CD4-positive, alpha-beta T cell treated with Interleukin-4 for 1 hour (primary cell): Measurements from ENCODE around the gene NEUROG3.
"Not testable (repeated sequence)": the region's sequence is repeated elsewhere in the genome, so short reads cannot be mapped to it uniquely, and the experiment has no call there.

Source experiments
- DNase-seq, 2 donors: peaks; one replicate each; pipeline ENCODE4 v3.0.0-alpha.2; 2020 to 2022

Gene NEUROG3

GRCh38 chr10:69570050-69570816 lies 3.0 kb downstream of the NEUROG3 start:
- no peak for DNase-seq

- no peak for DNase-seq
Measured at GRCh38 chr10:69569396-69569934, 3.8 kb downstream of the NEUROG3 start.

GRCh38 chr10:69568472-69569395 lies 4.5 kb downstream of the NEUROG3 start:
- no peak for DNase-seq

- no peak for DNase-seq
Measured at GRCh38 chr10:69567920-69568319, 5.3 kb downstream of the NEUROG3 start.

GRCh38 chr10:69562731-69563254 lies 10.4 kb downstream of the NEUROG3 start:
- no peak for DNase-seq

- no peak for DNase-seq
Measured at GRCh38 chr10:69559525-69559924, 13.7 kb downstream of the NEUROG3 start.

GRCh38 chr10:69558559-69558958 lies 14.7 kb downstream of the NEUROG3 start:
- peak in 1 of 2 donors; percentile 28 for DNase-seq

- DNase-seq, result no peak
Measured at GRCh38 chr10:69554611-69555010, 18.6 kb downstream of the NEUROG3 start.

- DNase-seq, result no peak
Measured at GRCh38 chr10:69553328-69553727, 19.9 kb downstream of the NEUROG3 start.

- DNase-seq, result no peak
Measured at GRCh38 chr10:69552268-69552667, 21.0 kb downstream of the NEUROG3 start.

GRCh38 chr10:69549959-69550358 lies 23.3 kb downstream of the NEUROG3 start:
- no peak for DNase-seq

- DNase-seq, result no peak
Measured at GRCh38 chr10:69541463-69541862, 31.8 kb downstream of the NEUROG3 start.

GRCh38 chr10:69538461-69538860 lies 34.8 kb downstream of the NEUROG3 start:
- DNase-seq, result no peak

- no peak for DNase-seq
Measured at GRCh38 chr10:69537449-69537848, 35.8 kb downstream of the NEUROG3 start.

GRCh38 chr10:69536521-69536920 lies 36.7 kb downstream of the NEUROG3 start:
- not testable (repeated sequence) for DNase-seq

GRCh38 chr10:69533658-69534057 lies 39.6 kb downstream of the NEUROG3 start:
- no peak for DNase-seq

- no peak for DNase-seq
Measured at GRCh38 chr10:69527961-69528360, 45.3 kb downstream of the NEUROG3 start.
